WTC11 (cell line): ENCODE data around the gene GCHFR. TPM values are rescaled to one million over a fixed set of nuclear protein-coding genes. Genes with fewer than 3 reads are reported as not detected.

Source experiments
- ATAC-seq: fragments of 200-7000 bp; cut with Tn5 transposase; 2 replicates; pipeline ENCODE4 v1.10.0; 2021; ENCODE audit warnings: mild to moderate bottlenecking, moderate library complexity
- CTCF ChIA-PET: fragments of 300-600 bp; sonication (Branson Sonifier 250); formaldehyde crosslinking; loops from one replicate; lab custom pipeline; 2021; ENCODE audit warnings: antibody characterized with exemption; lab: Charles Lee
- POLR2A ChIA-PET: fragments of 350-600 bp; sonication (Branson Sonifier 250); formaldehyde crosslinking; loops from one replicate; lab custom pipeline; 2021; ENCODE audit warnings: antibody characterized with exemption; lab: Charles Lee
- DNase-seq: peaks from one replicate; pipeline ENCODE4 v3.0.0; 2021; ENCODE audit warnings: low spot score
- H3K27ac Mint-ChIP-seq: 2 replicates; pipeline ENCODE4 v1.8.0; 2021; ENCODE audit warnings: mixed read lengths
- H3K27me3 Mint-ChIP-seq: 2 replicates; pipeline ENCODE4 v1.8.0; 2021; ENCODE audit warnings: low read depth, mild to moderate bottlenecking, moderate library complexity, mixed read lengths
- H3K36me3 Mint-ChIP-seq: 2 replicates; pipeline ENCODE4 v1.8.0; 2021; ENCODE audit warnings: mixed read lengths
- H3K4me1 Mint-ChIP-seq: 2 replicates; pipeline ENCODE4 v1.8.0; 2022; ENCODE audit warnings: mixed read lengths
- H3K4me3 Mint-ChIP-seq: 2 replicates; pipeline ENCODE4 v1.8.0; 2021; ENCODE audit warnings: mild to moderate bottlenecking, moderate library complexity, mixed read lengths
- H3K9me3 Mint-ChIP-seq: 2 replicates; pipeline ENCODE4 v1.8.0; 2021; ENCODE audit warnings: mixed read lengths
- AFF4 ChIP-seq: sonication (generic); formaldehyde crosslinking; IDR thresholded peaks from 2 replicates; pipeline ENCODE4 v1.8.1; 2023; ENCODE audit warnings: mild to moderate bottlenecking, missing genetic modification reagents, borderline replicate concordance
- CREB1 ChIP-seq: sonication (generic); formaldehyde crosslinking; IDR thresholded peaks from 2 replicates; pipeline ENCODE4 v1.8.0; 2023; ENCODE audit warnings: mild to moderate bottlenecking, missing genetic modification reagents
- CREM ChIP-seq: sonication (generic); formaldehyde crosslinking; IDR thresholded peaks from 2 replicates; pipeline ENCODE4 v1.8.1; 2022; ENCODE audit warnings: mild to moderate bottlenecking, missing genetic modification reagents, moderate library complexity
- E2F1 ChIP-seq: sonication (generic); formaldehyde crosslinking; IDR thresholded peaks from 2 replicates; pipeline ENCODE4 v1.8.0; 2022; ENCODE audit warnings: mild to moderate bottlenecking, missing genetic modification reagents
- E2F4 ChIP-seq: sonication (generic); formaldehyde crosslinking; IDR thresholded peaks from 2 replicates; pipeline ENCODE4 v1.8.1; 2022; ENCODE audit warnings: low read depth, mild to moderate bottlenecking, moderate library complexity, missing genetic modification reagents, borderline replicate concordance
- E2F5 ChIP-seq: sonication (generic); formaldehyde crosslinking; IDR thresholded peaks from 2 replicates; pipeline ENCODE4 v1.8.1; 2022; ENCODE audit warnings: mild to moderate bottlenecking, moderate library complexity, missing genetic modification reagents
- ELF4 ChIP-seq: sonication (generic); formaldehyde crosslinking; IDR thresholded peaks from 2 replicates; pipeline ENCODE4 v1.8.1; 2022; ENCODE audit warnings: low read depth, mild to moderate bottlenecking, moderate library complexity, missing genetic modification reagents
- FOXK1 ChIP-seq: sonication (generic); formaldehyde crosslinking; IDR thresholded peaks from 2 replicates; pipeline ENCODE4 v1.8.0; 2022; ENCODE audit warnings: mild to moderate bottlenecking, moderate library complexity, missing genetic modification reagents
- FOXP1 ChIP-seq: sonication (generic); formaldehyde crosslinking; IDR thresholded peaks from 2 replicates; pipeline ENCODE4 v1.8.0; 2022; ENCODE audit warnings: missing genetic modification reagents, mild to moderate bottlenecking, moderate library complexity, borderline replicate concordance
- MAX ChIP-seq: sonication (generic); formaldehyde crosslinking; IDR thresholded peaks from 2 replicates; pipeline ENCODE4 v1.8.0; 2022; ENCODE audit warnings: mild to moderate bottlenecking, missing genetic modification reagents
- MYBL2 ChIP-seq: sonication (generic); formaldehyde crosslinking; IDR thresholded peaks from 2 replicates; pipeline ENCODE4 v1.8.1; 2023; ENCODE audit warnings: mild to moderate bottlenecking, moderate library complexity, missing genetic modification reagents
- NFATC4 ChIP-seq: fragments of 250-450 bp; sonication (Bioruptor Pico); IDR thresholded peaks from 2 replicates; pipeline ENCODE4 v1.9.0; 2021; ENCODE audit warnings: mild to moderate bottlenecking
- OVOL2 ChIP-seq: fragments of 250-450 bp; sonication (Bioruptor Pico); IDR thresholded peaks from 2 replicates; pipeline ENCODE4 v1.9.0; 2021; ENCODE audit warnings: mild to moderate bottlenecking, borderline replicate concordance
- SMAD3 ChIP-seq: sonication (generic); formaldehyde crosslinking; IDR thresholded peaks from 2 replicates; pipeline ENCODE4 v1.8.0; 2022; ENCODE audit warnings: missing genetic modification reagents, mild to moderate bottlenecking, borderline replicate concordance
- SMAD4 ChIP-seq: sonication (generic); formaldehyde crosslinking; IDR thresholded peaks from 2 replicates; pipeline ENCODE4 v1.8.0; 2022; ENCODE audit warnings: mild to moderate bottlenecking, missing genetic modification reagents
- SP1 ChIP-seq: sonication (generic); formaldehyde crosslinking; conservative IDR thresholded peaks from 2 replicates; pipeline ENCODE4 v1.8.1; 2022; ENCODE audit warnings: missing genetic modification reagents
- ZNF232 ChIP-seq: sonication (generic); formaldehyde crosslinking; IDR thresholded peaks from 2 replicates; pipeline ENCODE4 v1.8.0; 2022; ENCODE audit warnings: mild to moderate bottlenecking, missing genetic modification reagents
- ZNF425 ChIP-seq: fragments of 250-450 bp; sonication (Bioruptor Pico); conservative IDR thresholded peaks from 2 replicates; pipeline ENCODE4 v1.9.0; 2021; ENCODE audit warnings: mild to moderate bottlenecking
- total RNA-seq: library from RNA; stranded (reverse); gene quantifications from 3 replicates; pipeline ENCODE4 v1.2.3, GENCODE V29; 2021

GCHFR gene
- total RNA-seq, 1 experiment from 2014 or later, result 42.3 TPM

- Mint-ChIP-seq H3K9me3 (no peaks in the 10 kb centered on the region), H3K4me3 (peak within 1 kb of the TSS; percentile 87), H3K36me3 (peaks cover 5% of the 10 kb centered on the region; the same call in 1 of the 2 replicates), H3K4me1 (peaks cover 11% of the 10 kb centered on the region; the same call in 1 of the 2 replicates), H3K27me3 (no peaks in the 10 kb centered on the region), H3K27ac (peak within 1 kb of the TSS; percentile 99)
- CTCF ChIA-PET, result no interaction called here
- TF ChIP-seq FOXP1 (CRISPR knock-in tag), result peak; percentile 52; the same call in 1 of the 2 replicates
- TF ChIP-seq ZNF425 (CRISPR knock-in tag), result no peak
- TF ChIP-seq E2F5, result peak; percentile 97
- peak; percentile 90 for TF ChIP-seq CREB1 (CRISPR knock-in tag)
- TF ChIP-seq SMAD4 (CRISPR knock-in tag), result no peak
- TF ChIP-seq NFATC4 (CRISPR knock-in tag), result peak; percentile 62; the same call in 1 of the 2 replicates
- TF ChIP-seq FOXK1 (CRISPR knock-in tag), result peak; percentile 92
- no peak for TF ChIP-seq ELF4 (CRISPR knock-in tag)
- TF ChIP-seq E2F1 (CRISPR knock-in tag), result 0 out of 2 replicates have a peak, but pooled peaks have one; percentile 67
- TF ChIP-seq OVOL2 (CRISPR knock-in tag), result no peak
- TF ChIP-seq AFF4 (CRISPR knock-in tag), result peak; percentile 62; the same call in 1 of the 2 replicates
- peak; percentile 78 for TF ChIP-seq MYBL2 (CRISPR knock-in tag)
- peak; percentile 65; the same call in 1 of the 2 replicates for TF ChIP-seq MAX (CRISPR knock-in tag)
- TF ChIP-seq ZNF232 (CRISPR knock-in tag), result peak; percentile 85
- peak; percentile 83 for TF ChIP-seq E2F4 (CRISPR knock-in tag)
- peak; percentile 99 for TF ChIP-seq CREM (CRISPR knock-in tag)
- TF ChIP-seq SMAD3 (CRISPR knock-in tag), result no peak
- peak; percentile 99 for TF ChIP-seq SP1 (CRISPR knock-in tag)
- POLR2A ChIA-PET, result no interaction called here
- DNase-seq, result peak; percentile 95
- peak; percentile 94 for ATAC-seq
Measured at GRCh38 chr15:40754883-40755811, 8.7 kb upstream of the GCHFR start, which contains the start of gene RMDN3. Gene RMDN3 (minus strand): TSS chr15:40755254. CDS start chr15:40754783, 471 bp downstream.
